Body of pancreas (tissue), 4 donors: Measurements from ENCODE around the gene FAIM.

Experiments
- CTCF ChIP-seq, 7 experiments: fragments of 450-650 bp in 4 of 7; fragments of 200-600 bp in 3 of 7; sonication (generic) in 3 of 7; IDR thresholded peaks; one replicate each; pipeline ENCODE4 v1.5.1; 2016 to 2019; ENCODE audit warnings: antibody characterized with exemption in 7 of 7
- POLR2A ChIP-seq, 3 donors: fragments of 450-650 bp; IDR thresholded peaks; one replicate each; pipeline ENCODE4 v1.6.1; 2016; ENCODE audit warnings: antibody characterized with exemption in 3 of 3, mild to moderate bottlenecking in 2 of 3

- TF ChIP-seq CTCF (IDR thresholded peaks at IDR 0.05) (no peak), POLR2A (IDR thresholded peaks at IDR 0.05) (no peak)
These were observed 30.4 kb upstream of the FAIM start for GRCh38 chr3:138578141-138578540.
